Occipital lobe (tissue), 2 donors: ENCODE data around the gene SCAMP2. TPM values are rescaled to one million over a fixed set of nuclear protein-coding genes. Genes with fewer than 3 reads are reported as not detected.
A peak's percentile ranks its signal among the peaks of the same experiment; 100 is the strongest.

Experiments used
- DNase-seq: peaks from one replicate; lab custom pipeline; 2025; lab: John Stamatoyannopoulos, UW
- total RNA-seq: library from RNA; depleted of rRNA; stranded (reverse); fragments of >200 nt; gene quantifications from one replicate; pipeline ENCODE4 v1.2.3, GENCODE V29; 2014

Gene SCAMP2
- total RNA-seq, 1 donor from 2014 or later = 8.0 TPM

- DNase-seq = no peak
Observed at GRCh38 chr15:74863239-74864056, 9.7 kb downstream of the SCAMP2 start.

- no peak for DNase-seq
Observed at GRCh38 chr15:74858369-74858740, 14.8 kb downstream of the SCAMP2 start.

GRCh38 chr15:74857671-74858368 is 15.3 kb downstream of the SCAMP2 start:
- no peak for DNase-seq

GRCh38 chr15:74857082-74857655 is 16.0 kb downstream of the SCAMP2 start:
- DNase-seq = no peak

GRCh38 chr15:74856537-74856936 is 16.6 kb downstream of the SCAMP2 start:
- DNase-seq = no peak

- no peak for DNase-seq
Observed at GRCh38 chr15:74855857-74856256, 17.3 kb downstream of the SCAMP2 start.

- DNase-seq = no peak
Observed at GRCh38 chr15:74854453-74855022, 18.6 kb downstream of the SCAMP2 start.

GRCh38 chr15:74851960-74852359 is 21.2 kb downstream of the SCAMP2 start:
- no peak for DNase-seq

GRCh38 chr15:74850393-74850792 is 22.8 kb downstream of the SCAMP2 start:
- no peak for DNase-seq

GRCh38 chr15:74847432-74847831 is 25.7 kb downstream of the SCAMP2 start:
- DNase-seq = no peak

- no peak for DNase-seq
Observed at GRCh38 chr15:74845581-74845980, 27.6 kb downstream of the SCAMP2 start.

- no peak for DNase-seq
Observed at GRCh38 chr15:74845208-74845568, 28.0 kb downstream of the SCAMP2 start.

- DNase-seq = no peak
Observed at GRCh38 chr15:74844319-74845207, 28.6 kb downstream of the SCAMP2 start.

GRCh38 chr15:74843891-74844299 is 29.3 kb downstream of the SCAMP2 start:
- DNase-seq = no peak

GRCh38 chr15:74843445-74843828 is 29.7 kb downstream of the SCAMP2 start:
- no peak for DNase-seq

GRCh38 chr15:74842581-74843444 is 30.4 kb downstream of the SCAMP2 start, which contains the start of gene ULK3:
ULK3 (minus strand) TSS chr15:74843156; CDS start chr15:74843105, 51 bp downstream.
- peak; percentile 87 for DNase-seq

- DNase-seq = no peak
Observed at GRCh38 chr15:74841891-74842373, 31.2 kb downstream of the SCAMP2 start.

- DNase-seq = no peak
Observed at GRCh38 chr15:74840851-74841775, 32.1 kb downstream of the SCAMP2 start.
